ENCODE measurements around the gene DYSF. TPM values are rescaled to one million over a fixed set of nuclear protein-coding genes. Genes with fewer than 3 reads are reported as not detected.

Gene DYSF
- total RNA-seq, 1 experiment from 2014 or later = 0.50 TPM

- DNase-seq (ENCODE audit: low read depth, low spot score) = peak; percentile 77
- in situ Hi-C loops (cut with HindIII; ENCODE audit: low pct_unique_long_range_greater_than_20kb, low sequenced_read_pairs) = no loop called here
Measured at GRCh38 chr2:71596011-71596410, 142.7 kb downstream of the DYSF start.

DNA sequence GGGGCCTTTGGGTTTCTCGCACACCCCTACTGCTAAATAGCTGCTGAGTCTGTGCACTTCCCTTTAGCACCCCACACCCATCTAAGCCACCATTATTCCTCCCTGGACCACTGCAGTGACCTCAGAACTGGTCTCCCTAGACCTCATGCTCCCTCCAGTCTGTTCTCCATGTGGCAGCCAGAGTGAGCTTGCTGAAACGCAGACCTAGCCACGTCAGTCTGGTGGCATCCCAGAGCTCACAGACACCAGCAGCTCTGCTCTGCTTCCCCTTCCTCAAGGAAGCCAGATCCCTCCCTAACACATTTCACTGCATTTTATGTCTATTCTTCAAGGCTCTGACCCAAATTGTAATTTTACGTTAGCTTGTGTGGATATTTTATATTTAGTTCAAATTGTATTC lies 144.4 kb downstream of the DYSF start:
- DNase-seq (ENCODE audit: low read depth, low spot score) = no peak
- in situ Hi-C loops (cut with HindIII; ENCODE audit: low pct_unique_long_range_greater_than_20kb, low sequenced_read_pairs) = no loop called here

DNA sequence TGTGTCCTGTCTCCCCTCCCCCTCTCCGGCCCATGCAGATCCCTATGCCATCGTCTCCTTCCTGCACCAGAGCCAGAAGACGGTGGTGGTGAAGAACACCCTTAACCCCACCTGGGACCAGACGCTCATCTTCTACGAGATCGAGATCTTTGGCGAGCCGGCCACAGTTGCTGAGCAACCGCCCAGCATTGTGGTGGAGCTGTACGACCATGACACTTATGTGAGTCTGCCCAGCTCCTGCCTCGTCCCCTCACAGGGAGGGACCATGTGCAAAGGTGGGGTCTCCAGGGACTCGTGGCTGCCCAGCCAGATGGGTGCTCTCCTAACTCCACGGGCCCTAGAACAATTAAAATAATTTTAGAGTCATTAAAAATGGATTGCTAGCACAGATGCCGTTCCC lies 145.2 kb downstream of the DYSF start:
- no peak for DNase-seq (ENCODE audit: low read depth, low spot score)
- in situ Hi-C loops (cut with HindIII; ENCODE audit: low pct_unique_long_range_greater_than_20kb, low sequenced_read_pairs) = no loop called here

DNA sequence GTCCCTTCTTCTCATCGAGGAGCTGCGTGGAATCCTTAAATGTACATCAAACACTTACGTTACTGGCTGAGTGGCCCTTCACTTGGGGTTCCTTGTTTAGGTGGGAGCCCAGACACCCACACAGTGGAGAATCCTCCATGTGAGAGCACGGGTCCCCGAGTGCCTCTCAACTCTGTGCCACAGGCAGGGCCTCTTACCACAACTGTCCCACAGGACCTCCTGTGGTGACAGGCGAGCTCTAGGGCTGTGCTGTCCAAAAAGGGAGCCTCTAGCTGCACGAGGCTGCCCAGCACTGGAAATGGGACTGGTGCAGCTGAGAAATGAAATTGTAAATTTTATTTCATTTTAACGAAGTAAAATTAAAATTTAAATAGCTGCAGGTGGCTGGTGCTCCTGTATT lies 145.7 kb downstream of the DYSF start:
- in situ Hi-C loops (cut with HindIII; ENCODE audit: low pct_unique_long_range_greater_than_20kb, low sequenced_read_pairs) = no loop called here
- DNase-seq (ENCODE audit: low read depth, low spot score) = no peak

DNA sequence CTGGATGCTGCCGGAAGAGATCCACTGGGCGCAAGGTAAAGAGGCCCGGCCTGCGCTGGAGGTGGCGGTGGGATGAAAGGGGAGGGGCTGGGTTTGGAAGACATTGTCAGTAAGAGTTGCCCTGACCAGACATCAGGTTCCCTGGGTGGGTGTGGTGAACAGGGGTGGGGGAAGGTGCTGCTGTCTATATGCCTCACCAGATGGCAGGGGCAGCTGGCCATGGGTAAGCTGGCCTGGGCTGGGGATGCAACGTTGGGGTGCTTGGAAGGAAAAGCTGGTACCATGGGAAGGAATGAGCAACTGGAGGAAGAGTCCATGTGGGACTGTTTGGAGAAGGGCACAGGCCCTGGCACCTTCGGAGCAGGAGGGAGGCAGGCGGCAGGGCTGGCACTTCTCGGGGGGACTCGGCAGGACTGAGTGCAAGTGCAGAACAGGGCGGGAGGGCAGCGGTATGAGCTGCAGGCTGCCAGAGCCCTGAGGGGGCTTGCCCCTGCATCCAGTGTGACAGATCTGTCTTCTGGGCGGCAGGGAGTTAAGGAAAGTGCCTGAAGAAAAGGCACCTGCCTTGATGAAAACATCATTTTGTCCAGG lies 146.4 kb downstream of the DYSF start:
- in situ Hi-C loops (cut with HindIII; ENCODE audit: low pct_unique_long_range_greater_than_20kb, low sequenced_read_pairs) = no loop called here
- no peak for DNase-seq (ENCODE audit: low read depth, low spot score)

GRCh38 chr2:71600555-71600954 lies 147.2 kb downstream of the DYSF start:
- in situ Hi-C loops (cut with HindIII; ENCODE audit: low pct_unique_long_range_greater_than_20kb, low sequenced_read_pairs) = no loop called here
- DNase-seq (ENCODE audit: low read depth, low spot score) = no peak

- no peak for DNase-seq (ENCODE audit: low read depth, low spot score)
- in situ Hi-C loops (cut with HindIII; ENCODE audit: low pct_unique_long_range_greater_than_20kb, low sequenced_read_pairs) = no loop called here
Measured at GRCh38 chr2:71601136-71602114, 148.1 kb downstream of the DYSF start.

- DNase-seq (ENCODE audit: low read depth, low spot score) = no peak
- in situ Hi-C loops (cut with HindIII; ENCODE audit: low pct_unique_long_range_greater_than_20kb, low sequenced_read_pairs) = no loop called here
Measured at GRCh38 chr2:71602115-71602495, 148.7 kb downstream of the DYSF start.

DNA sequence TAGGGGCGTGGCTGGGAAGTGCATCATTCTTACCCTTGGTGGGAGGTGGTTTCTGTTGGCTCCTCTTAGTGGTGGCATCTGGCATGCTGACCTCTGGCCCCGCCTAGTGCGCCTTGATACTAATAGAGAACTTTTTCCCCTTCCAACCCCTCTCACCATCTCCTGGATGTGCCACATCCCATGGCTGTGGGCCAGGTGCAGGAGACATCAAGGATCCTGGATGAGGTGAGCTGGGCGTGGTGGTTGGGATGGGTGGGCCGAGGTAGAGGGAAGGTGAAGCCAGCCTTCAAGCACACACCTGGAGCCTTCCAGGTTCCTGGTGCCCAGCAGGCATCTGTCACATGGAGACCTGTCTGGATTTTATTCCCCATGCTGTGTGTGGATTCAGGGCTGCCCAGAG lies 149.2 kb downstream of the DYSF start:
- in situ Hi-C loops (cut with HindIII; ENCODE audit: low pct_unique_long_range_greater_than_20kb, low sequenced_read_pairs) = no loop called here
- no peak for DNase-seq (ENCODE audit: low read depth, low spot score)

- DNase-seq (ENCODE audit: low read depth, low spot score) = no peak
- in situ Hi-C loops (cut with HindIII; ENCODE audit: low pct_unique_long_range_greater_than_20kb, low sequenced_read_pairs) = no loop called here
Measured at GRCh38 chr2:71603311-71603811, 150.0 kb downstream of the DYSF start.

- in situ Hi-C loops (cut with HindIII; ENCODE audit: low pct_unique_long_range_greater_than_20kb, low sequenced_read_pairs) = no loop called here
- DNase-seq (ENCODE audit: low read depth, low spot score) = peak; percentile 25
Measured at GRCh38 chr2:71603851-71604725, 150.7 kb downstream of the DYSF start.

DNA sequence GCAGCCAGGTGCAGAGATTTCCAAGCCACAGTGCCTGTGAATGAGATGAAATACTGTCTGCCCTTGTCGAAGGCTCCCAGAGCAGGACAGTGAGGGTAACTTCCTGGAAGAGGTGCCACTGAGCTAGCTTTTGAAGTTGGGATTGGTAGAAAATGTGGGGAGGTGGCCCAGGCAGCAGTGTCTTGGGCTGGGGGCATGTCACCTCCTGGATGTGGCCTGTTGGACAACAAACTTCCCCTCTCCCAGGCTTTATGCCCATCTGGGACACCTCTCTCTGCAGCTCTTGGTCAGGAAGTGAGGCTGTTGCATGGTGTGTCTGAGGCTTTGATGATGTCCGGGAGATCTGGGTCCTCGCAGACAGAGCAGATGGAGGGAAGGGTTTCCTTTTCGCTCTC lies 151.4 kb downstream of the DYSF start:
- DNase-seq (ENCODE audit: low read depth, low spot score) = no peak
- in situ Hi-C loops (cut with HindIII; ENCODE audit: low pct_unique_long_range_greater_than_20kb, low sequenced_read_pairs) = no loop called here

DNA sequence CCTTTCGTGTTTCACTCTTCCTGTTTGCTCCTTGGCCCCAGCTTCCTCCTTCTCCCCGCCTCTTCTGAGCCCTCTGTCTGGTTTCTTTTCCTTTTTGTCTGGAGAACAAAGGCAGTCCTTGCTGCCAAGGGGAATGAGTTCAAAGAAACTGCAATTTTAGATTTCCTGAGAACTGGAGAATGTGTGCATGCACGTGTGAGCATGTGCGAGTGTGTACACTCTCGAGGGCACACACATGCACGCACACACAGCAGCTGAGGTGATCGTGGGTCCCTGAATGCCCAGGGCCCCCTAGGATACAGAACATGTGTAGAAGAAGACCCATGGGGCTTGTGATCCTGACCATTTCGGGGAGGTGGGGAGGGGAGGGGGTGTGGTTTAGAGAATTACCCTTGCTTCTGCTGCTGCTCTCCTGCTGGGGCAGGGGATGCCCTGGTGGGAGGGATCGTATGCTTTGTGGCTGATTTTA lies 151.8 kb downstream of the DYSF start:
- in situ Hi-C loops (cut with HindIII; ENCODE audit: low pct_unique_long_range_greater_than_20kb, low sequenced_read_pairs) = no loop called here

GRCh38 chr2:71605781-71606241 lies 152.4 kb downstream of the DYSF start:
- DNase-seq (ENCODE audit: low read depth, low spot score) = no peak
- in situ Hi-C loops (cut with HindIII; ENCODE audit: low pct_unique_long_range_greater_than_20kb, low sequenced_read_pairs) = no loop called here

More for the DNA sequence above, 151.8 kb downstream of the DYSF start:
- no peak for DNase-seq (ENCODE audit: low read depth, low spot score)

- in situ Hi-C loops (cut with HindIII; ENCODE audit: low pct_unique_long_range_greater_than_20kb, low sequenced_read_pairs) = no loop called here
- DNase-seq (ENCODE audit: low read depth, low spot score) = no peak
Measured at GRCh38 chr2:71606244-71606643, 152.9 kb downstream of the DYSF start.

DNA sequence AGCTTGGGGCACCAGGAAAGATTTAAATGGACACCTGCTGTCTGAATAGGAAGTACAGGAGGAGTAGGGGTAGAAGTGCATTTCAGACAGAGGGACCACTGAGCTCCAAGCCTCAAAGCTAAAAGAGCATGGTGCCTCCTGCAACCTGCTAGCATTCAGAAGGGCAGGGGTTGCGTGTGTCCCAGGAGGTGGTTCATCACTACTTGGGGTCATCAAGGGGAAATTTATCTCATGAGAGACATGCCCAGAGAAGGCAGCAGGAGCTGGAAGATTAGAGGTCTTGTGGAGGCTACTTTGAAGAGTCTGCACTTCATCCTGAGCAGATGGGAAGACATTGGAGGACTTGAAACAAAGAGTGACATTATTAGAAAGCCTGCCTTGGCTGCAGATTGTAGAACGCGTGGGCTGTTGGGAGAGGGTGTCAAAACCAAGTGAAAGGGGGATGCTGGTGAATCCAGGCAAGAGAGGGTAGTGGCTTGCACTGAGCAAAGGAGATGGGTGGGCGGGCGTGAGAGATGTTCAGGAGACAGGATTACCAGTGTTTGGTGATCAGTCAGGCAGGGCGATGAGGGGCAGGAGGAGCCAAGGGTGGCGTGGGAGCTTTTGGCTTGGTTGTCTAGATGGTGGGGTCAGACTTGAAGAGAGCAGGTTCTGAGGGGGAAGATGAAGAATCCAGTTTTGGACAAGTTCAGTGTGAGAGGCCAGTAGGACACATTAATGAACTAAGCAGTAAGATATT lies 154.0 kb downstream of the DYSF start:
- in situ Hi-C loops (cut with HindIII; ENCODE audit: low pct_unique_long_range_greater_than_20kb, low sequenced_read_pairs) = no loop called here
- DNase-seq (ENCODE audit: low read depth, low spot score) = no peak

DNA sequence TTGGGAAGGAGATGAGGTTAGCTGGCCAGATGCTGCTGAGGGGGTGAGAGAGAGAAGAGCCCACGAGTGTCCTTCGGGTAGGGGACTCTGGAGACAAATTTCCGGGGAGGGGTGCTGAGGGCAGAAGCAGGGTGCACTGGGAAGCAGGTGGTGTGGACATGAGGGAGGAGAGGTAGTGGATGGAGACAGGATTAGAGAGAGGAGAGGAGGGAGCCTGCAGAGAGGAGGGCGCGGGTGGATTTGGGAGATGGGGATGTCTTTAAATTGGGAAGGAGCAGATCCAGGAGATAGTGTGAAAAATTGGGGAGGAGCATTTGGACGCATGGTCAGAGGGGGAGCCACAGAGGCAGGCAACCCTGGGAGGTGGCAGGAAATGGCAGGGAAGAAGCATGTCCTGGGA lies 154.7 kb downstream of the DYSF start:
- in situ Hi-C loops (cut with HindIII; ENCODE audit: low pct_unique_long_range_greater_than_20kb, low sequenced_read_pairs) = no loop called here
- DNase-seq (ENCODE audit: low read depth, low spot score) = no peak

Measured in SK-MEL-5 (cell line).